RWPE2 (cell line): ENCODE results near the gene RNF17.
"Not testable (repeated sequence)": the region's sequence is repeated elsewhere in the genome, so short reads cannot be mapped to it uniquely, and the experiment has no call there.

Experiments used
- ATAC-seq: fragments of 200-7000 bp; cut with Tn5 transposase; 3 replicates; pipeline ENCODE4 v1.9.1; 2021; ENCODE audit warnings: low read depth
- DNase-seq: peaks from one replicate; pipeline ENCODE4 v3.0.0-alpha.2; 2020; ENCODE audit warnings: low spot score
- H3K27ac ChIP-seq: fragments of 450-650 bp; 2 replicates; pipeline ENCODE4 v1.5.1; 2017; ENCODE audit warnings: mild to moderate bottlenecking; ENCODE audit not compliant: poor library complexity, severe bottlenecking
- H3K27me3 ChIP-seq: fragments of 250-450 bp; sonication (Bioruptor Pico); 2 replicates; pipeline ENCODE4 v1.5.1; 2021; ENCODE audit warnings: mild to moderate bottlenecking, moderate library complexity; ENCODE audit not compliant: insufficient read depth, poor library complexity, severe bottlenecking
- H3K36me3 ChIP-seq: fragments of 250-450 bp; sonication (Bioruptor Pico); 2 replicates; pipeline ENCODE4 v1.5.1; 2020; ENCODE audit warnings: low read depth, mild to moderate bottlenecking, moderate library complexity
- H3K4me1 ChIP-seq: fragments of 250-450 bp; sonication (Bioruptor Pico); 2 replicates; pipeline ENCODE4 v1.5.1; 2021; ENCODE audit warnings: mild to moderate bottlenecking, moderate library complexity; ENCODE audit not compliant: insufficient read depth, poor library complexity, severe bottlenecking
- H3K4me3 ChIP-seq: fragments of 250-450 bp; sonication (Bioruptor Pico); 2 replicates; pipeline ENCODE4 v1.5.1; 2021; ENCODE audit warnings: mild to moderate bottlenecking, moderate library complexity; ENCODE audit not compliant: severe bottlenecking
- H3K9me3 ChIP-seq: fragments of 250-450 bp; sonication (Bioruptor Pico); 2 replicates; pipeline ENCODE4 v1.5.1; 2021; ENCODE audit warnings: mild to moderate bottlenecking, moderate library complexity; ENCODE audit not compliant: severe bottlenecking
- TF ChIP-seq, protein P1 (sequence below): fragments of 450-650 bp; IDR thresholded peaks from one replicate; pipeline ENCODE4 v1.5.1; 2017; ENCODE audit warnings: mild to moderate bottlenecking, moderate library complexity; ENCODE audit not compliant: poor library complexity, severe bottlenecking

Gene RNF17

DNA sequence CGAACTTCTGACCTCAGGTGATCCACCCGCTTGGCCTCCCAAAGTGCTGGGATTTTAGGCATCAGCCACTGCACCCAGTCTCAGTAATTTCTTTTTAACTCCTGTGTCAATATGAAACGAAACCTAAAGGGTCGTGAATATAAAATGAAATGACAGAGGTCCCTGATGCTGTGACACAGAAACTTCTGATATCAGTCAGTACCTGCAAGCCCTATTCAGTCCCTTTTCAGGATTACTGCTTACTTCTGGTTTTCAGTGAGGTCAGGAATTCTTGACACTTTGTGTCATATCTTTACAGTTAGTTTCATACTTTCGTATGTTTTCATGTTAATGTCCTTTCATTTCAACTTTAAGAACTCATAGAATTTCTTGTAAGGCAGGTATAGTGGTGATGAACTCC is 58.7 kb downstream of the RNF17 start:
- peaks cover under 1% of the 10 kb centered on the region for H3K4me1 ChIP-seq
- no peaks in the 10 kb centered on the region for H3K36me3 ChIP-seq
- H3K9me3 ChIP-seq: no peaks in the 10 kb centered on the region
- no peak overlapping the region for H3K27ac ChIP-seq
- ATAC-seq (no peak), DNase-seq (no peak)
- H3K4me3 ChIP-seq: no peak overlapping the region
- no peaks in the 10 kb centered on the region for H3K27me3 ChIP-seq
- TF ChIP-seq, protein P1, sequence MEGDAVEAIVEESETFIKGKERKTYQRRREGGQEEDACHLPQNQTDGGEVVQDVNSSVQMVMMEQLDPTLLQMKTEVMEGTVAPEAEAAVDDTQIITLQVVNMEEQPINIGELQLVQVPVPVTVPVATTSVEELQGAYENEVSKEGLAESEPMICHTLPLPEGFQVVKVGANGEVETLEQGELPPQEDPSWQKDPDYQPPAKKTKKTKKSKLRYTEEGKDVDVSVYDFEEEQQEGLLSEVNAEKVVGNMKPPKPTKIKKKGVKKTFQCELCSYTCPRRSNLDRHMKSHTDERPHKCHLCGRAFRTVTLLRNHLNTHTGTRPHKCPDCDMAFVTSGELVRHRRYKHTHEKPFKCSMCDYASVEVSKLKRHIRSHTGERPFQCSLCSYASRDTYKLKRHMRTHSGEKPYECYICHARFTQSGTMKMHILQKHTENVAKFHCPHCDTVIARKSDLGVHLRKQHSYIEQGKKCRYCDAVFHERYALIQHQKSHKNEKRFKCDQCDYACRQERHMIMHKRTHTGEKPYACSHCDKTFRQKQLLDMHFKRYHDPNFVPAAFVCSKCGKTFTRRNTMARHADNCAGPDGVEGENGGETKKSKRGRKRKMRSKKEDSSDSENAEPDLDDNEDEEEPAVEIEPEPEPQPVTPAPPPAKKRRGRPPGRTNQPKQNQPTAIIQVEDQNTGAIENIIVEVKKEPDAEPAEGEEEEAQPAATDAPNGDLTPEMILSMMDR: no peak

DNA sequence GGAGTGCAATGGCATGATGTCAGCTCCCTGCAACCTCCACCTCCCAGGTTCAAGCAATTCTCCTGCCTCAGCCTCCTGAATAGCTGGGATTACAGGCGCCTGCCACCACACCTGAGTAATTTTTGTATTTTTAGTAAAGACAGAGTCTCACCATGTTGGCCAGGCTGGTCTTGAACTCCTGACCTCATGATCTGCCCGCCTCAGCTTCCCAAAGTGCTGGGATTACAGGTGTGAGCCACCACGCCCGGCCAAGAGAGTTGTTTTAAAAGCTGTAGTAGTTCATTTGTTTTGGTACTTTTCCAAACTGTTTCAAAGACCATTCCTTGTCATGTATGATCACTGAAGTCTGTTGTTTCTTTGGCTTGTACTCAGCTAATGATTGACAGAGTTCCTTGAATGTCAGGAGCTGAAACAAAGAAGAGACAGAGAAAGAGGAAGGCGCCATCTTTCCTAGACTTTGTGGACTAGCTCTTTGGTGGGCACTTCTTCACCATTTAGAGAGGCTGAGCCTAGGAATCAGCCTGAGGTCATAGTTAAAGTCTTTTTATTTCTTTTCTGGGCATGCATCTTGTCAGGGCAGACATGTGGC is 59.2 kb downstream of the RNF17 start:
- H3K4me3 ChIP-seq, H3K36me3 ChIP-seq, DNase-seq, ATAC-seq, H3K27ac ChIP-seq, H3K4me1 ChIP-seq, H3K9me3 ChIP-seq, H3K27me3 ChIP-seq: not testable (repeated sequence)

DNA sequence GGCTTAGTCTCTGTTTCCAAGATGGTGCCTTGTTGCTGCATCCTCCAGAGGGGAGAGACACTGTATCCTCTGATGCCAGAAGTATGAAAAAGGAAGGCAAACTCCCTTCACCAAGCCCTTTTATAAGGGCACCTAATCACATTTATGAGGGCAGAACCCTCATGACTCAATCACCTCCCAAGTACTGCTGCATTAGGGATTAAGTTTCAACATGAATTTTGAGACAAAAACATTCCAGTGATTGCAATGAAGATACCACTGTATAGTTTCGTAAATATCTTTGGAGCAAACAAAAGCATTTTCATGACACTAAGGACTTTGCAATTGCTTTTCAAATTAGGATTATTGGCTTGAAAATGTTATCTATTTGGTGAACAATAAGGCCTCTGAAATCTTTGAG is 63.8 kb downstream of the RNF17 start:
- Histone ChIP-seq H3K27ac (no peak overlapping the region), H3K9me3 (no peaks in the 10 kb centered on the region), H3K4me3 (no peak overlapping the region), H3K27me3 (no peaks in the 10 kb centered on the region), H3K4me1 (peaks cover 4% of the 10 kb centered on the region), H3K36me3 (no peaks in the 10 kb centered on the region)
- ATAC-seq (peak; percentile 62), DNase-seq (no peak)
- TF ChIP-seq, protein P1: no peak

DNA sequence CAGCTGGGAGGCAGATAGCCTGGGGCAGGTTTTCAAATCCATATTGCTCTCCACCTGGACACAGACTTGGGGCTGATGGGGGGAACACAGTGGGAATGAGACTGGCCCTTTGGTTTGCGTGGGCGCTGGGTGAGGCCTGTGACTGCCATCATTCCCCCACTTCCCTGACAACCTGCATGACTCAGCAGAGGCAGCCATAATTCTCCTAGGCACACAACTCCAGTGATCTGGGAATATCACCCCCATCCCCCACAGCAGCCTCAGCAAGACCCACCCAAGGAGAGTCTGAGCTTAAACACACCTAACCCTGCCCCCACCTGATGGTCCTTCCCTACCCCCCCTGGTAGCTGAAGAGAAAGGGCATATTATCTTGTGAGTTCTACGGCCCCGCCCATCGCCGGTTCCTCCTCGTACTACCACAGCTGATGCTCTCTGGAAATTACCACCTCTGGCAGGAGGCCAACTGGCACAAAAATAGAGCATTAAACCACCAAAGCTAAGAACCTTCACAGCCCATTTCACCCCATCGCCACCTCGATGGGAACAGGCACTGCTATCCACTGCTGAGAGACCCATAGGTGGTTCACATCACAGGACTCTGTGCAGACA is 71.0 kb downstream of the RNF17 start:
- no peak for ATAC-seq
- DNase-seq: no peak
- Histone ChIP-seq H3K27me3 (no peaks in the 10 kb centered on the region), H3K4me1 (no peaks in the 10 kb centered on the region), H3K27ac (no peak overlapping the region), H3K36me3 (no peaks in the 10 kb centered on the region), H3K9me3 (no peaks in the 10 kb centered on the region), H3K4me3 (no peak overlapping the region)
- TF ChIP-seq, protein P1: no peak

DNA sequence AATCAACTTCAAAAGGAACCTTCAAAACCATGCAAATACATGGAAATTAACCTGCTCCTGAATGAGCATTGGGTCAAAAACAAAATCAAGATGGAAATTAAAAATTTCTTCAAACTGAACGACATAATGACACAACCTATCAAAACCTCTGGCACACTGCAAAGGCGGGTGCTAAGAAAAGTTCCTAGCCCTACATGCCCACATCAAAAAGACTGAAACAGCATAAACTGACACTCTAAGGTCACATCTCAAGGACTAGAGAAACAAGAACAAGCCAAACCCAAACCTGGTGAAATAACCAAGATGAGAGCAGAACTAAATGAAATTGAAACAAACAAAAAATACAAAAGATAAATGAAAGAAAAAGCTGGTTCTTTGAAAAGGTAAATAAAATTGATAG is 73.6 kb downstream of the RNF17 start:
- ATAC-seq, H3K27ac ChIP-seq, H3K9me3 ChIP-seq, DNase-seq, H3K4me3 ChIP-seq, H3K27me3 ChIP-seq, H3K36me3 ChIP-seq, H3K4me1 ChIP-seq: not testable (repeated sequence)

DNA sequence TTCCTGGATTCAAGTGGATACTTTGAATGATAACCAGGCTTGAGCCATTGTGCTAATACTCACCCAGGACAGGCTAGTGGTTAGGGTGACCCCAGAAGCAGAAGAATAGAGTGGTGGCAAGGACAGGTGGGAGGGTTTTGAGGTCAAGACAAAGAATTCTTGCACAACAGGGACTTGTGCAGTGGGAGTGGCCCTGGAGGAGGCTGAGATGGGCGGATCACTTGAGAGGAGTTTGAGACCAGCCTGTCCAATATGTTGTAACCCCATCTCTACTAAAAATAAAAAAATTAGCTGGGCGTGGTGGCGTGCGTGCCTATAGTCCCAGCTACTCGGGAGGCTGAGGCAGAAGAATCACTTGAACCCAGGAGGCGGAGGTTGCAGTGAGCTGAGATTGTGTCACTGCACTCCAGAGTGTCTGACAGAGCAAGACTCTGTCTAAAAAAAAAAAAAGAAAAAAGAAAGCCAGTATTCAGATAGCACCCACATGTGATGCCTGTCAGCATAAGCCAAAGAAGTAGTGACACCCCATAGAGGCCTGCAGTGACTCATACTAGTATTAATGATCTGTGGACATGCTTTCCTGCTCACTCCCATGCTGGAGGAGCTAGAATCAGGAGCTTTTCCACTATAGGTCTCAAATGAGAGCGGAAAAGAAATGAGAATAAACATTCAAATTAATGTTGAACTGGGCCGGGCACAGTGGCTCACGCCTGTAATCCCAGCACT is 78.7 kb downstream of the RNF17 start:
- no peak overlapping the region for H3K27ac ChIP-seq
- H3K27me3 ChIP-seq: no peaks in the 10 kb centered on the region
- no peak for DNase-seq
- peak; percentile 73; the same call in 1 of the 3 replicates for ATAC-seq
- H3K4me1 ChIP-seq: no peaks in the 10 kb centered on the region
- H3K36me3 ChIP-seq: no peaks in the 10 kb centered on the region
- TF ChIP-seq, protein P1: no peak
- no peak overlapping the region for H3K4me3 ChIP-seq
- no peaks in the 10 kb centered on the region for H3K9me3 ChIP-seq
